Activated CD4-positive, CD25-positive, alpha-beta regulatory T cell treated with anti-CD3 and anti-CD28 coated beads, Interleukin-2, amount 50 U/mL, for 72 hours (primary cell): ENCODE results near the gene SMIM34.

Experiments
- DNase-seq: peaks from one replicate; pipeline ENCODE4 v3.0.0; 2021

SMIM34 gene

GRCh38 chr21:34369741-34370140, 54.0 kb downstream of the SMIM34 start:
- DNase-seq = no peak
